ENCODE results near the gene ACVR2A.

ACVR2A gene

GRCh38 chr2:147927053-147927588 is 82.3 kb downstream of the ACVR2A start:
- no peak for DNase-seq

GRCh38 chr2:147933931-147934330 is 89.1 kb downstream of the ACVR2A start:
- DNase-seq, result no peak

GRCh38 chr2:147934881-147935620 is 90.2 kb downstream of the ACVR2A start:
- DNase-seq, result no peak

- no peak for DNase-seq
These were observed 93.0 kb downstream of the ACVR2A start for GRCh38 chr2:147937744-147938349.

- DNase-seq, result no peak
These were observed 94.5 kb downstream of the ACVR2A start for GRCh38 chr2:147939313-147939712.

GRCh38 chr2:147945660-147946059 is 100.8 kb downstream of the ACVR2A start:
- no peak for DNase-seq

- DNase-seq, result no peak
These were observed 107.3 kb downstream of the ACVR2A start for GRCh38 chr2:147952118-147952517.

GRCh38 chr2:147968571-147968970 is 123.7 kb downstream of the ACVR2A start:
- DNase-seq, result no peak

GRCh38 chr2:147976102-147976501 is 131.3 kb downstream of the ACVR2A start:
- no peak for DNase-seq

GRCh38 chr2:147977679-147978078 is 132.8 kb downstream of the ACVR2A start:
- no peak for DNase-seq
